ENCODE measurements around the gene RUNDC3A.

GRCh38 chr17:44314524-44314868, 6.1 kb downstream of the RUNDC3A start:
- no peak for TF ChIP-seq CTCF (IDR thresholded peaks at IDR 0.05)
- TF ChIP-seq ZFX (IDR thresholded peaks at IDR 0.05; ENCODE audit: borderline replicate concordance) = no peak

Measured in 22Rv1 (cell line).